Stimulated activated naive CD8-positive, alpha-beta T cell treated with anti-CD3 and anti-CD28 coated beads, Interleukin-15, Interleukin-2, amounts not matched to agents 100 U/mL and 50 U/mL, for 24 hours (primary cell): ENCODE measurements around the gene ZNRF2.
"Not testable (repeated sequence)": the region's sequence is repeated elsewhere in the genome, so short reads cannot be mapped to it uniquely, and the experiment has no call there.

Source experiments
- ATAC-seq: fragments of 150-1000 bp; cut with Tn5 transposase; one replicate; pipeline ENCODE4 v1.10.0; 2021
- DNase-seq: peaks from one replicate; pipeline ENCODE4 v3.0.0; 2021

ZNRF2 gene

DNA sequence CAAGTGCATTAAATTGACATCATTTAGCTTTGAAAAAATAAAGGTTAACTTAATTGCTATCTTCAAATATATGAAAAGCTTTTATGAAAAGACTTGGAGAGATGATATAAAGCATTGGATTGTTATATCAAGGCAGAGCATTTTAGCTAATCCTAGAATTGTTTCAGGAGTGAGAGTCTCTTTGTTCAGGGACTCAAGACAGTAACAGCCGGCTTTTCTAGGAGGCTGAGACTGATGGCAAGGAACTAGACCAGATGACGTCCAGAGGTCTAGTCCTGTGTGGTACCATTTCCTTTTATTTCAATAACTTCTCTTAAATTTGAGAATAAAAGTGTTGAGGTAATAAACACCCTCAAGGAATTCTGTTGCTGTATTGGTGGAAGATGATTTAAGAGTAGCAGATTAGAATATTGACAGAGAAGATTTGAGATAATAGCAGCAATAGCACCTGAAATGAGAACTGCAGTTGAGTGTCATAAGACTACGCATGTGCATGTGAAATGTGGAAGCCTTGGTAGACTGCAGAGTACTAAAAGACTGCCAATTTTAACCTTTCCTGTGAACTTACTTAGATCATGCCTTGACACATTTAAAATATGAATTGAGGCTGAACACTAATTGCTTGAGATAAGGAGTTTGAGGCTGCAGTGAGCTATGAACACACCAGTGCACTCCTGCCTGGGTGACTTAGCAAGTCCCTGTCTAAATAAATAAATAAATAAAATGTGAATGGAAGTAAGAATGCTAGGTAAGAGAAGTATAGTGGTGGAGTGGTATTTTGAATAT is 79.6 kb downstream of the ZNRF2 start:
- DNase-seq (no peak), ATAC-seq (no peak)

DNA sequence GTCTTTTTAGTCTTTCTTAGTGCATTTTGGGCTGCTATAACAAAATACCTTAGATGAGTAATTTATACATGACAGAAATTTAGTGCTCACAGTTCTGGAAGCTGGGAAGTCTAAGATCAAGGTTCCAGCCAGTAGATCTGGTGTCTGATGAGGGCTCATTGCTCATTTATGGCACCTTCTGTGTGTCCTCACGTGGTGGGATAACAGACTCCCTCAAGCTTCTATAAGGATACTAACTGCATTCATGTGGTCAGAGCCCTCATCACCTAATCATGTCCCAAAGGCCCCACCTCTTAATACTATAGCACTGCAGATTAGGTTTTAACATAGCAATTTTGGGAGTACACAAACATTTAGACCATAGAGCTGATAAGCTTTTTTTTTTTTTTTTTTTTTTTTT is 80.4 kb downstream of the ZNRF2 start:
- no peak for ATAC-seq
- DNase-seq: no peak

DNA sequence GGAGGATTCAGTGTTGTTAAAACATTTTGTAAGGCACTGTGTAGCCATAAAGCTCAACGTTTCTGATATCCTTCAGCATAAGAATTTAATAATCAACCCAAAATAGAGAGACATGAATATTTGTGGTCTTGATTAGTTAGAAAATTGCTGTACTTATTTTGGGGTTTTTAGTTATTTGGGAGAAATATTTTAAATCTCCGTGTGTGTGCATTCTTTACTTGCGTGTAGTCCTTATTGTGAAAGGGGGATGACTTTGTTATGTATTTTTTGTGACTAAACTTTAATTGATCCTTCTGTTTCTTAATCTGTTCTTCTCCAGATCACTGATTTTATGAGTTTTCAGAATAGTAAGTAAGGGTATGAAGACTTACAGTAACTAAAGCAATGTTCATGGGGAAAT is 81.2 kb downstream of the ZNRF2 start:
- DNase-seq (no peak), ATAC-seq (no peak)

DNA sequence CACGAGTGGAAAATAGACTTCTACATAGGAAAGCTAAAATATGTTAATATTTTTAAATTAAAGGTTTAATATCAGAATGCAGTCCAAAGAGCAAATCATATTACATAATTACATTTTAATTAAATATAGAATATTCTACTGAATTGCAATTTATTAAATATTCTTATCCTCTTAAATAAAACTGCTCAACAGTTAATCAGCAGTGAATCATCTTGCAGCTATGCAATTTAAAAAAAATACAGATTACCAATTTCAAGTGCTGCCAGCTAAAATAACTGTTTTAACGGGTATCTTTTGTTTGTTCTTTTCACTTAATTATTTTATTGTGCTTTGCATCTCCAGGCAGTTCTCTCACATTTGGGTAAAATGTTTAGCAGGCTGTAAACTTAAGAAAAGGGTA is 82.2 kb downstream of the ZNRF2 start:
- ATAC-seq (no peak), DNase-seq (no peak)

DNA sequence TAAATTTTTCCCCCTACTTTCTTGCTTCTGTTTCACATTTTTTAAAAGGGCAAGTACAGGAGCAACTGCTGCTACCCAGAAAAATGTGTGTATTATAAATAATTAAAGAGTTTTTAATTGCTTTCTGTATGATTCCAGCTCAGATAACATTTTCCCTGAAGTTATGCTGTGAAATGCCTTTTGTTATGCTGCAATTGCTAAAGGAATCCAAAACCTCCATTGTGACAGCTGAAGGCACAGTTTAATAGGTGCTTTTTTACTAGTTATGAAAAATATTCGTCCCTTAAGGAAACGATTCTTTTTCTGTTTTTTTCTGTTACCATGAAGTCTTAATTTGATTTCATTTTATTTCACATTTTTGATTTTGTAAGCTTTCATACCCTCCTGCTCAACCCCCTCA is 83.2 kb downstream of the ZNRF2 start:
- DNase-seq (no peak), ATAC-seq (no peak)

DNA sequence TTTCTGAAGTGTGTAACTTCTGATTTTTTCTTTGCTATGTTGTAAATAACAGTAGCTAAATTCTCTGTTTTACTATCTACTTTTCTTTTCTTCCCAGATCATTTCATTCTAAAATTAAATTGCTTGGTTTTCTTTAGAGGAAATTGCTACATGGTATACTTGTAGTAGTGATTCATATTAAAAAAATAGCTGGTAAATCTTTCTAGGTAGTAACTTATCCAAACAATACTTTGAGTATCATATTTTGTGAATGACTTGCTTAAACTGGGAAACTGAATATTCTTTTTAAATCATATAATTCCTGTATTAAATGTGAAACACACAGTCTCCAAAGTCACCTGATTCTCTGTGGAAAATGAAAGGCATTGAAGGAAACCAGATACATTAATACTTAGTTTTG is 85.5 kb downstream of the ZNRF2 start:
- no peak for ATAC-seq
- DNase-seq: no peak

DNA sequence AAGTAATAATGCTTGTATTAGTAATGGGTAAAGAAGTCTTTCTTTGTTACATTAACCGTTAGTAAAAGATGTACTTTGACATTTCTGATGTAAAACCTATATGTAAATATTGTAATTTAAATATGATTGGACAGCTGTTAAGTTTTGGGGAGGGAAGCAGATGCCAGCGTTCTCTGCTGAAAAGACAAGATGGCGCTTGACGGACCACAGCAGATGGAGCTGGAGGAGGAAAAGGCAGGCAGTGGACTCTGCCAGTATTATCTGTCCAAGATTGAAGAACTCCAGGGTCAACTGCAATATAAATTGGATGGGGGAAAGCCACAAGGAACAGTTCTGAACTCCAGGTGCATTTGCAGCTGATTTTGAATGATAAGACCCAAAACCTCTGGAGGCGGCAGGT is 86.9 kb downstream of the ZNRF2 start:
- DNase-seq: no peak
- ATAC-seq: no peak

DNA sequence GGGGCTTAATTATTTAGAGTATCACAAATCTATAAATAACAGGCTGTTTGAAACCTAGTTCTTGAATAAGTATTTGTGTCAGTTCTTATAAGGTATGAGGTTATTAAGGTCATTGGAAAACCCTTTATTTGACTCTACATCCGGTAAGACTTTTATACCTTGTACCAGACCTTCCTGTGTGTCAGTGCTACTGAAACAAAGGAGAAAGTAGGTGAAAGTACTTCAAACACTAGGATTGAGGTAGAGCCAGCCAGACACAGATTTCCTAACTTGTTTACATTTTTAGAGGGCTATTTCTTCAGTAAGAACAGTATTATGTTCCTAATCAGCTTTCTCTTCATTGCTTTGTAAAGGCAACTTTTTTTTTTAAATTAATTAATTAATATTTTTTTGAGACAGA is 93.9 kb downstream of the ZNRF2 start:
- ATAC-seq (no peak), DNase-seq (no peak)

DNA sequence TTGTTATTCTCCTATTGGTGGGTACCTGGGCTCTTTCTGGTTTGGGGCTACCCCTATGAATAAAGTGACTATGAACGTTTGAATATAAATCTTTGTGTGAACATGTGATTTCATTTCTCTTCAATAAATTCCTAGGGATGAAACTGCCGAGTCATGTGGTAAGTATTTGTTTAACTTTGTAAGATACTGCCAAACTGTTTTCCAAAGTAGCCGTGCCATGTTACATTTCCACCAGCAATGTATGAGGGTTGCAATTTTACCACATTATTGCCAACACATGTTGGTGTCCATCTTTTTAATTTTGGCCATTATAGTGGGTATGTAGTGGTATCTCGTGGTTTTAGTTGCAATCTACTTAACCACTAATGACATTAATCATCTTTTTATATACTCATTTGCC is 94.7 kb downstream of the ZNRF2 start:
- no peak for DNase-seq
- ATAC-seq: no peak

DNA sequence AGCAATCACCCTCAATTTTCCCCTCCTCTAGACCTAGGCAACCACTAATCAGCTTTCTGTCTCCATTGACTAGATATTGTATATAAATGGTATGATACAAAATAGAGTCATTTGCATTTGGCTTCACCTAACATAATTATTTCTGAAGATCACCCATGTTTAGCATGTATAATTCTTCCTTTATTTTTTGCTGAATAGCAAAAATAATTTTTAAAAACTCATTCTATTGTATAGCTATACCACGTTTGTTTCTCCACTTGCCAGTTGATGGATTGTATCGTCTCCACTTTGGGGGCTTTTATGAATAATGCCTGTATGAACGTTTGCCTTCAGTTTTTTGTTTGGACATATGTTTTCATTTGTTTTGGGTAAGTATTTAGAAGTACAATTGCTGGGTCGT is 95.3 kb downstream of the ZNRF2 start:
- ATAC-seq (no peak), DNase-seq (no peak)

DNA sequence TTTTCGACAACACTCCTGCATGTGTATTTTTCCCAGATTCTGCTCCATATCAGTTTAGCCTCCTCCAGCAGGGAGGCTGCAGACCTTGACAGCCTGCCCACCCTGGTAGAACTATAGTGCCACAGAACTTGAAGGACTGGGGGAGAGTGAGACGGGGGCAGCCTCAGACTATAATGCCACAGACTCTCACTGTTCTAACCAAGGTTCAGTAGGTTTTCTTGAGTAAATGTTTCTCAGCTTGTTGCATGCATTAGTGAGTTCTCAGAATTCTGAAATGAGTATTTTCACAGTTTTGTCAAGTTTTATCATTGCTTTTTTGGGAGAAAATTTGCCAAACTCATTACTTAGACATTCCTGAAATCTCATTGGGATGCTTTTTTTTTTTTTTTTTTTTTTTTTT is 95.9 kb downstream of the ZNRF2 start:
- no peak for ATAC-seq

DNA sequence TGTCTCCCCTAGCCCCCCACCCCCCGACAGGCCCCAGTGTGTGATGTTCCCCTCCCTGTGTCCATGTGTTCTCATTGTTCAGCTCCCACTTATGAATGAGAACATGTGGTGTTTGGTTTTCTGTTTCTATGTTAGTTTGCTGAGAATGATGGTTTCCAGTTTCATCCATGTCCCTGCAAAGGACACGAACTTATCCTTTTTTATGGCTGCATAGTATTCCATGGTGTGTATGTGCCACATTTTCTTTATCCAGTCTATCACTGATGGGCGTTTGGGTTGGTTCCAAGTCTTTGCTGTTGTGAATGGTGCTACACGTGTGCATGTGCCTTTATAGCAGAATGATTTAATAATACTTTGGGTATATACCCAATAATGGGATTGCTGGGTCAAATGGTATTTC is 96.4 kb downstream of the ZNRF2 start:
- not testable (repeated sequence) for ATAC-seq, DNase-seq

More for the DNA sequence above, 95.9 kb downstream of the ZNRF2 start:
- DNase-seq: no peak

DNA sequence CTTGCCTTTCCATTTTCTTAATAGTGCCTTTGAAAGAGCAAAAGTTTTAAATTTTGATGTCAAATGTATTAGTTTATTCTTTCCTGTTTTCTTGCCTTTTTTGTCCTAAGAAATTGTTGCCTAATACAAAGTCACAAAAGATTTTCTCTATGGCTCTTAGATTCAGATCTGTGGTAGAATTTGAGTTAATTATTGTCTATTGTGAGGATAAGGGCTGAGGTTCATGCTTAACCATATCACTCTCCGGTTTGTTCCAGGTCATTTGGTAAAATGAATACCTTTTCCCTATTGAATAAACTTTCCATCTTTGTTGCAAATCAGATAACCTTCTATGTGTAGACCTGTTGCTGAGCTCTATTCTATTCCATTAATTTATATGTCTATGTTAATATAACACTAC is 98.2 kb downstream of the ZNRF2 start:
- ATAC-seq (no peak), DNase-seq (no peak)

DNA sequence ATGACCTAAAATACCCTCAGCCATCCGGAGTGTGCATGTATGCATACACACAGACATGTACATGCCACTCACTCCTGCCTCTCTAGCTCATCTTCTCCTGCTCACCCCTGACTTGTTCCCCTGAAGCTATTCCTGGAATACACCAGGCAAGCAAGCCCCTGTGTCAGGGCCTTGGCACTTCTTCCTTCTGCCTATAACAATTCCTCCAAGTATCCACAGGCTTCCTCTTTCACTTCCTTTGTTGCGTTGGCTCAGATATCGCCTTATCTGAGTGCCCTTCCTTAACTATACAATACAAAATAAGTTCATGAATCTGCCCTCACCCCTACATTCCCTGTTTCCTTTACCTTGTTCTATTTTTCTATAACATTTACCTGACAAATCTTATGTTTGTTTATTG is 105.4 kb downstream of the ZNRF2 start:
- DNase-seq (no peak), ATAC-seq (no peak)

DNA sequence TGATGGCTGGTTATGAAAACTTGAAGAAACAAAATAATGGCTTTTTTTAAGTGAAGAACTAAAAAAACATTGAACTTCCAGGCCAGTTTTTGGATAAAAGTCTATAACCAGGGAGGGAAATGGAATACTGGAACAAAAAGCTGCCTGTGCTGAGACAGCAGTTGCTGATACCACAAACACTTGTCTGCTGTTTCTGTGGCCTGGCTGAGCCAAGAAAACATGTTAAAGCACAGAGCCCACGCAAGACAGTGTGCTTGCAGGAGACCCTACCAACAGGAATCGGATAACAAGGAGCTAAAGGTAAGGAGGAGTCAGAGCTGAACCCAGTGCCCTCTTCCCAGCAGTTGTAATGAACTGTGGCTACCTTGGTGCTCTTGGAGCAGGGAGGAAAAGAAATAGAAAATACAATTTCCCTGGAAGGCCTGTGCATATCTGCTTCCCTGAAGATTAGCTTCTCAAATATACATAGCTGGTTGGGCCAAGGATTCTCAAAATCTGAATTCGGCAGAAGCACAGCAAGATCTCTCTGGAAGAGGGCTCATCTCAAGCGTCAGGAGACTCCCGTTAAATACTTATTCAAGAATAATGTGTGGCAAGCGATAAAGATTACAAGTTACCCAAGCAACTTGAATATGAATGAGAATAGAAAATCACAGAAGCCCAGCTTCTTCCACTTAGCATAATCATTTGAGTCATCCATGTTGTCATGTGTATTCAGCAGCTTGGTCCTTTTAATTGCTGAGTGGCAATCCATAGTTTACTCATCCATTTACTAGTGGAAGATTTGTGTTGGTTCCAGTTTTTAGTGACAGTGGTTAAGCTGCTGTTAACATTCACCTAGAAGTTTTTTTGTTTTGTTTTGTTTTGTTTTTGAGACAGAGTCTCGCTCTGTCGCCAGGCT is 106.6 kb downstream of the ZNRF2 start:
- ATAC-seq (no peak), DNase-seq (no peak)

DNA sequence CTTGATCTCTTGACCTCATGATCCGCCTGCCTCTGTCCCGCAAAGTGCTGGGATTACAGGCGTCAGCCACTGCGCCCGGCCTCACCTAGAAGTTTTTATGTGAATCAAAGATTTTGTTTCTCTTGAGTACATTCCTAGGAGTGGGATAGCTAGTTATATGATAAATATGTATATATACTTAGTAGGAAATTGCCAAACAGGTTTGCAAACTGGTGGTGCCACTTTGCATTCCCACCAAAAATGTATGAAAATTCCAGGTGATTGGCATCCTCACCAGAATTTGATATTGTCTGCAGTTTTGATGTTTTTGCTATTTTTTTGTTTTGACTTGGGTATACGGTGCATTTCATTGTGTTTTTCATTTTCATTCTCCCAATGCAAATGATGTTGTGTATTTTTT is 107.4 kb downstream of the ZNRF2 start:
- DNase-seq (no peak), ATAC-seq (no peak)

DNA sequence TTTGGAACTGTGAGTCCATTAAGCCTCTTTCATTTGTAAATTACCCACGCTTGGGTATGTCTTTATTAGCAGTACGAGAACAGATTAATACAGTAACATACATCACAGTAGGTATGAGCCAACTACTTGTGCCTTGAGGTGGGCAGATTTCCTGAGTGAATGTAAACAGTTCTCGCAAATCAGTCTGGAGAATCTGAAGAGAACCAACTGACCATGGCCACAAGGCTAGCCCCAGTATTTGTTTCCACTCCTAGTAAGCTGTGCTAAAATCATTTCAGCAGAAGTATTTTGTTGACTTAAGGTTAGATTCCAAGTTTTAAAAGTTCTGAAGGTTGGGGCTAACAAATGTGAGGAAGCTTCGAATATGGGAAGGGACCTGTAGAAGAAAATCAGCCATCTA is 111.3 kb downstream of the ZNRF2 start:
- DNase-seq (no peak), ATAC-seq (no peak)

DNA sequence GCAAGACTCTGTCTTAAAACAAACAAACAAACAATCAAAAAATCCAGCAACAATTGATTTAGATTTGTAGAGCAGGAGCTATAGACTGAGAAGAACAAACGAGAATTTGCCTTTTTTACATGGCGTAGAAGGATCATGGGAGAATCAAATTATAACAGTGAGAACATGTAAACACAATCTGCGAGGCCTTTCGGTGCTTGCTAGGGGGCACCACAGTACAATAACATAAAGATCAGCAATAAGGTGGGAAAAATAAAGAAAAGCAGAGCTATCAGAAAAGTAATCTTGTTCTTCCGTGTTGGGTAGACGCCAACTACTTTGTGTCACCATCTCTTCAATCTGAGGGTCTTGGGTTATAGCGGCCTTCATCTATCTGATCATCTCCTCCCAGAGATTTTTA is 112.0 kb downstream of the ZNRF2 start:
- no peak for ATAC-seq
- DNase-seq: no peak

DNA sequence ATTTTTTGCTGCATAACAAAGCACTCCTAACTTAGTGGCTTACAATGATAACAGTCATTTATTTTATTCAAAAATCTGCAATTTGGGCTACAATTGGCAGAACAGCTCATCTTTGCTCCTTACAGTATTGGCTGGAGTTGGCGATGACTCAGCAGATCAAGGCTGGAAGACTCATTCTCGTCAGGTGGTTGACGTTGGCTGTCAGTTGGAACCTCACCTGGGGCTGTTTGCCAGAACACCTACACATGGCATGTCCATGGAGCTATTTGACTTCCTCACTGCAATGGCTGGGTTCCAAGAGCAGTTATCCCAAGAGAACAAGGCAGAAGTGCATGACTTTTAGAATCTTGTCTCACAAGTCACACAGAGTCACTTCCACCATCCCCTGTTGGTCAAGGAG is 119.1 kb downstream of the ZNRF2 start:
- DNase-seq: no peak
- ATAC-seq: no peak

DNA sequence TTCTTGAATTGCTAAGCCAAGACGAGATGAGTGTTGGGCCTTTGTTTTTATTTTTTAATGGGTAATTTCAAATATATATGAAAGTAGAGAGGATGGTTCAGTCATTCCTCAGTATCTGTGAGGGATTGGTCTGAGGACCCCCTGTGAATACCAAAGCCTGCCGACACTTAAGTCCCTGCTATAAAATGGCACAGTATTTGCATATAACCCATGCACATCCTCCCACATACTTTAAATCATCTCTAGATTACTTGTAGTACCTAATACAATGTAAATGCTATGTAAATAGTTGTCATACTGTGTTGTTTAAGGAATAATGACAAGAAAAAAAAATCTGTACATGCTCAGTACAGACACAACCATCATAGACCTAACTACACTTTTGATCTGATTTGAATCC is 120.8 kb downstream of the ZNRF2 start:
- no peak for ATAC-seq
- DNase-seq: no peak

DNA sequence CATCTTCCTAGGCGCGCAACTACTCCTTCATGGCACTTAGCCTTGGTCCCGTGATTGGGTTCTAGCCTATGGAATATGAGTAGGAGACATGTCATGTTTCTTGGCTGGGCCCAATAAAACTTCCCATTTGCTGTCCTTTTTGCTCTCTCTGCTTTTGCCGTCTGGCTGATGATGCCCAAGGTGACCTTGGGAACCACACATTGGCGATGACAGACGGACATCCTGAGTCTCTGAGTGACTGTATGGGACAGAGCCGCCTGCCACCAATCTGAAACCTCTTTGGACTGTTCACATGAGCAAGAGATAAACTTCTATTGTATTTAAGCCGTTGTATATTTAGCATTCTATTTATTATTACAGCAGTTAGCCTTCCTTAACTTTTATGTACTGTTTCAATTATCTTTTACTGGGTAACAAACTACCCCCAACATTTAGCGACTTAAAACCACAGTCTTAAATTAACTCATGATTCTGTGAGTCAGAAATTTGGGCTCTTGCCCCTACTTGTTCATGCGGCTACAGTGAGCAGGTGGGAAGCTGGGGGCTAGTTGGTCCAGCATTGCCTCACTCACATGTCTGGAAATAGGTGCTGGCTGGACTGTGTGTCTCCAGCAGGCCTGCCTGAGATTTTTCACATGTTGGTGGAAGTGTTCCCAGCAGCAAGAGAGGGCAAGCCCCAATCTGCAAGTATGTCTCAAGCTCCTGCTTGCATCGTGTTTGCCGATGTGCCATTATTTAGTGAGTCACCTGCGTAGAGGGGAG is 122.4 kb downstream of the ZNRF2 start:
- DNase-seq (no peak), ATAC-seq (no peak)

DNA sequence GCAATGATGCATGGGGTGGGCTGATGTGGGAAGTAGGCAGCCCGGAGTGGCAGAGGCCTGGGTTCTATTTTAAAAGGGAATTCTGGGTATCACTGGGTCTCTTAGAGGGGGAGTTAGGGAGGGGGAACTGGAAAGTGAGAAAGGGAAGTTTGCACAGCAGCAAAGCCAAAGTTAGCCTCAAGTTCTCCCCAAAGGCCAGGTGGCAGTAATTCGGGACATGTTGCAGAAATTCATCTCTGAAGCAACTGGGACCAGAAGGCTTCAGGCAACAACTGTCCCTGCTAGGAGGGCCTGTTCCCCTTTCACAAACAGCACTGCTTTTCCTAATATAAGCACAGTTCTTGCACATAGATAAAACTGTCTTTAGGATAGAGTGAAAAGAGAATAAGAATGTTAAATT is 126.8 kb downstream of the ZNRF2 start:
- no peak for ATAC-seq

DNA sequence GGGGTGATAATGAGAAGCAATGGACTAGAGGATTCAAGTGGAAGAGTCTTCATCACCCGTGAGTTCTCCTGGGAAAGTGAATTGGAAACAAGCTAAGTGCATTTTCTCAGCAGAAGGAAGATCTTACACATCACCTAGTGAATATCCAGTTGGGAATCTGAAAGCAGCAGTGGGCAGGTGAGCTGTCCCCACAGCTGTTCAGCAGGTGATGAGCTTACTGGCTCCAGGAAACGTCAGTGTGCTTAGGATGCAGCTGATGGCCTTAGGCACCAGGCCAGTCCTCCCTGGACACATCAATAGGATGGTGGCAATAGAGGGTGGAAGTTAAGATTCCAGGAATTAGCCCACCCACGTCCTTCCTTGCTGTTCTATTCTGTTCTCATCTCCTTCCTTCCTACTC is 127.5 kb downstream of the ZNRF2 start:
- no peak for ATAC-seq

More for the DNA sequence above, 126.8 kb downstream of the ZNRF2 start:
- DNase-seq: no peak

More for the DNA sequence above, 127.5 kb downstream of the ZNRF2 start:
- DNase-seq: no peak
